IMR-90 (cell line): Measurements from ENCODE around the gene FAM227B.
"Not testable (repeated sequence)": the region's sequence is repeated elsewhere in the genome, so short reads cannot be mapped to it uniquely, and the experiment has no call there.

Experiments used
- CEBPB ChIP-seq: IDR thresholded peaks from 2 replicates; pipeline ENCODE4 v1.6.1; 2012; ENCODE audit warnings: low read depth, low read length, improper control_type of control experiment
- CTCF ChIP-seq: conservative IDR thresholded peaks from 2 replicates; pipeline ENCODE4 v1.5.1; 2012; ENCODE audit warnings: mild to moderate bottlenecking, low read depth, low read length, improper control_type of control experiment
- ELK1 ChIP-seq: fragments of 150-350 bp; IDR thresholded peaks from 2 replicates; pipeline ENCODE4 v1.6.1; 2016; ENCODE audit warnings: low read depth, mild to moderate bottlenecking, low read length, moderate library complexity, borderline replicate concordance
- FOS ChIP-seq: fragments of 150-350 bp; IDR thresholded peaks from 2 replicates; pipeline ENCODE4 v1.6.1; 2016; ENCODE audit warnings: low read depth, low read length
- MAFK ChIP-seq: IDR thresholded peaks from 2 replicates; pipeline ENCODE4 v1.6.1; 2012; ENCODE audit warnings: low read depth, low read length, improper control_type of control experiment
- MXI1 ChIP-seq: IDR thresholded peaks from 2 replicates; pipeline ENCODE4 v1.6.1; 2012; ENCODE audit warnings: low read depth, mild to moderate bottlenecking, low read length, moderate library complexity, borderline replicate concordance
- POLR2A ChIP-seq: IDR thresholded peaks from 2 replicates; pipeline ENCODE4 v1.6.1; 2012; ENCODE audit warnings: mild to moderate bottlenecking, low read depth, low read length
- RAD21 ChIP-seq: IDR thresholded peaks from 2 replicates; pipeline ENCODE4 v1.6.1; 2012; ENCODE audit warnings: low read length, improper control_type of control experiment
- RCOR1 ChIP-seq: IDR thresholded peaks from 2 replicates; pipeline ENCODE4 v1.6.1; 2012; ENCODE audit warnings: mild to moderate bottlenecking, low read length, improper control_type of control experiment; ENCODE audit not compliant: insufficient replicate concordance
- RFX5 ChIP-seq: IDR thresholded peaks from 2 replicates; pipeline ENCODE4 v1.8.0; 2012; ENCODE audit warnings: low read depth, mild to moderate bottlenecking, low read length, moderate library complexity
- SMC3 ChIP-seq: fragments of 150-350 bp; IDR thresholded peaks from 2 replicates; pipeline ENCODE4 v1.6.1; 2016; ENCODE audit warnings: low read depth, mild to moderate bottlenecking, antibody characterized with exemption, low read length, moderate library complexity
- USF2 ChIP-seq: fragments of 150-350 bp; IDR thresholded peaks from 2 replicates; pipeline ENCODE4 v1.6.1; 2017; ENCODE audit warnings: mild to moderate bottlenecking, antibody characterized with exemption, low read length, low read depth

GRCh38 chr15:49478021-49478420 lies 142.6 kb downstream of the FAM227B start:
- not testable (repeated sequence) for TF ChIP-seq USF2, CTCF, POLR2A, RAD21, SMC3, FOS, ELK1, RCOR1, RFX5, MAFK, MXI1, CEBPB
